DOHH2 (cell line): ENCODE results near the gene CFAP300.

Experiments
- CTCF ChIP-seq: fragments of 200-600 bp; sonication (generic); IDR thresholded peaks from one replicate; pipeline ENCODE4 v1.5.1; 2014; ENCODE audit warnings: antibody characterized with exemption, mild to moderate bottlenecking, low read depth, low read length; ENCODE audit not compliant: poor library complexity, severe bottlenecking
- EZH2phosphoT487 ChIP-seq: fragments of 200-600 bp; sonication (generic); IDR thresholded peaks from 2 replicates; pipeline ENCODE4 v1.6.1; 2017; ENCODE audit warnings: borderline replicate concordance, mild to moderate bottlenecking, antibody characterized with exemption, low read length, moderate library complexity, mixed read lengths

- no peak for TF ChIP-seq CTCF
- no peak for TF ChIP-seq EZH2phosphoT487
Measured at GRCh38 chr11:102085864-102086551, 38.8 kb downstream of the CFAP300 start.
